Embryonic facial prominence (tissue), 1 donor: ENCODE data around the gene AVL9.
"Not testable (repeated sequence)": the region's sequence is repeated elsewhere in the genome, so short reads cannot be mapped to it uniquely, and the experiment has no call there.

ENCODE experiments used
- DNase-seq: peaks from one replicate; pipeline ENCODE4 v3.0.0-alpha.2; 2016; ENCODE audit errors: extremely low spot score

Gene AVL9

GRCh38 chr7:32637611-32638010 is 142.3 kb downstream of the AVL9 start:
- DNase-seq = not testable (repeated sequence)
